Subcutaneous adipose tissue (tissue), 4 donors: ENCODE results near the gene CACNA1A. TPM values are rescaled to one million over a fixed set of nuclear protein-coding genes. Genes with fewer than 3 reads are reported as not detected.

Experiments
- CTCF ChIP-seq: fragments of 450-650 bp; IDR thresholded peaks from one replicate; pipeline ENCODE4 v1.5.1; 2016; ENCODE audit warnings: low read depth, mild to moderate bottlenecking, control low read depth, antibody characterized with exemption, moderate library complexity
- total RNA-seq, 4 donors: library from RNA; depleted of rRNA; stranded (reverse); fragments of >200 nt; gene quantifications; one replicate each; pipeline ENCODE4 v1.1.0, GENCODE V29; 2016

CACNA1A gene
- total RNA-seq, 4 donors from 2014 or later: 0.44 to 3.9 (median 1.2) TPM

GRCh38 chr19:13275016-13275722 lies 231.1 kb downstream of the CACNA1A start:
- TF ChIP-seq CTCF: no peak

DNA sequence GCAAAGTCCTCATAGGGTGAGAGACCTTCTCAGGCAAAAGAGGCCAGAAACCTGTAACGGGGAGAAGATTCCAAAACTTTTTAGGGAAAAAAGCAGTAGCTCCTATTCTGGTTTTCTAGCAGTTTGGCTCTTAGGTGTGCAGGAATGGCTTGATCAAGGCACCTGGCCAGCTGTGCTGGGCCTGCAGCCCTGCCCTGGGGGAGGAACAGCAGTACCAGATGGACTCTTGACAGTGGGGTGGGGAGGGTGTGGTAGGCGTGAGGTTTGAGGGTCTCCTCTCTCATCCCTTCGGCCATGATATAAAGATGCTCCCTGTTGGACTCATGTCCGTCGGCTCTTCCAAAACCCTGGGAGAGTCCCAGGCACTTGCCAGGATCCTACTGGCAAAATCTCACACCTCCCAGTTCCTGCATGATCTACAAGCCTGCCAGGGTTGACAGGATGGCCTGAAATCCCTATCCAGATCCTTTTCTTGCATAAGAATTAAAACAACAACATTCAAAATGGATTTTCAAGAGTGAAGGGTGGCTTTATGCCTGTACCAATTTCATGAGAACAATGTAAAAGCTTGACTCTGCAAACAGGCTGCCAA lies 235.7 kb downstream of the CACNA1A start:
- no peak for TF ChIP-seq CTCF

- no peak for TF ChIP-seq CTCF
These were observed 236.9 kb downstream of the CACNA1A start for GRCh38 chr19:13269348-13269747.

GRCh38 chr19:13267889-13268288 lies 238.4 kb downstream of the CACNA1A start:
- TF ChIP-seq CTCF: no peak

GRCh38 chr19:13267131-13267530 lies 239.1 kb downstream of the CACNA1A start:
- TF ChIP-seq CTCF: no peak

DNA sequence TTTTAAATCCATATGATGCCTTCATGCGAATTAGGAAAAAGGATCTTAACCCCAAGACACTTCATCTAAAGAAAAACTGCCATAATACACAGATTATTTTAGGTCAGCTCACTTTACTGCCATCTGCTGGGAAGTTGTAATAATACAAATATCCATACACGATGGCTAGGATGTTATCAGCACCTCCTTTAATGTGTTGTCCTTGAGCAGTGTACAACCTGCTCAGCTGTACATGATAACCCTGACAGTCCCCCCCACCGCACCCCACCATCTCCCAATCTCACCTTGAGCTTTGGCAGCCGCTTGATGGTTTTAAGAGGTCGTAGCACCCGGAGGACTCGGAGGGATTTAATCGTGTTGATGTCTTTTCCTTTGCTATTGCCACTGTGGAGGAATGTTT lies 243.8 kb downstream of the CACNA1A start:
- TF ChIP-seq CTCF: no peak

- TF ChIP-seq CTCF: no peak
These were observed 245.2 kb downstream of the CACNA1A start for GRCh38 chr19:13260883-13261653.
